Activated CD8-positive, alpha-beta T cell treated with anti-CD3 and anti-CD28 coated beads for 36 hours (primary cell): ENCODE results near the gene VIT. TPM values are rescaled to one million over a fixed set of nuclear protein-coding genes. Genes with fewer than 3 reads are reported as not detected.

ENCODE experiments used
- ATAC-seq: fragments of 200-7000 bp; cut with Tn5 transposase; one replicate; pipeline ENCODE4 v1.10.0; 2021; ENCODE audit warnings: mild to moderate bottlenecking, moderate library complexity
- CTCF ChIA-PET: fragments of 350-600 bp; sonication (Branson Sonifier 250); formaldehyde crosslinking; loops from one replicate; lab custom pipeline; 2021; ENCODE audit warnings: antibody characterized with exemption; lab: Charles Lee
- POLR2A ChIA-PET: fragments of 350-600 bp; sonication (Branson Sonifier 250); formaldehyde crosslinking; loops from one replicate; lab custom pipeline; 2021; ENCODE audit warnings: antibody characterized with exemption; lab: Charles Lee
- DNase-seq: peaks from one replicate; pipeline ENCODE4 v3.0.0-alpha.2; 2020
- H3K27ac Mint-ChIP-seq: one replicate; pipeline ENCODE4 v1.8.0; 2021; ENCODE audit warnings: mild to moderate bottlenecking, mixed read lengths
- H3K27me3 Mint-ChIP-seq: one replicate; pipeline ENCODE4 v1.8.0; 2021; ENCODE audit warnings: mixed read lengths
- H3K36me3 Mint-ChIP-seq: one replicate; pipeline ENCODE4 v1.8.0; 2021; ENCODE audit warnings: low read depth, mixed read lengths
- H3K4me1 Mint-ChIP-seq: one replicate; pipeline ENCODE4 v1.8.0; 2021; ENCODE audit warnings: low read depth, mixed read lengths
- H3K4me3 Mint-ChIP-seq: one replicate; pipeline ENCODE4 v1.8.0; 2021; ENCODE audit warnings: mild to moderate bottlenecking, moderate library complexity, mixed read lengths
- H3K9me3 Mint-ChIP-seq: one replicate; pipeline ENCODE4 v1.8.0; 2021; ENCODE audit warnings: mixed read lengths
- CTCF ChIP-seq: fragments of 200-600 bp; IDR thresholded peaks from one replicate; pipeline ENCODE4 v1.8.0; 2022; ENCODE audit warnings: antibody characterized with exemption, mild to moderate bottlenecking
- intact Hi-C: fragments of 100-400 bp; cut with micrococcal nuclease; formaldehyde crosslinking; loops from one replicate; pipeline ENCODE4 v1.10.0; 2022
- total RNA-seq, 2 experiments: library from RNA; stranded (reverse); gene quantifications; one replicate each; pipeline ENCODE4 v1.2.3, GENCODE V29; 2021

Gene VIT
- total RNA-seq, 2 experiments from 2014 or later = not detected

GRCh38 chr2:36771671-36772070, 75.2 kb downstream of the VIT start:
- ATAC-seq (no peak), DNase-seq (no peak)
- Mint-ChIP-seq H3K27me3 (no peaks in the 10 kb centered on the region), H3K4me3 (no peak overlapping the region), H3K9me3 (no peaks in the 10 kb centered on the region), H3K4me1 (peaks cover 1% of the 10 kb centered on the region), H3K27ac (no peak overlapping the region), H3K36me3 (no peaks in the 10 kb centered on the region)
- no peak for TF ChIP-seq CTCF
- intact Hi-C loops = no loop called here
- POLR2A ChIA-PET = no interaction called here
- CTCF ChIA-PET = interaction anchor here (2.6 to 7.0 kb wide), 2 partner anchors 8 to 13 kb away, joined by 15 to 49 read pairs; no protein-coding TSS in a partner anchor

- H3K4me1 Mint-ChIP-seq = peaks cover 1% of the 10 kb centered on the region
- no peaks in the 10 kb centered on the region for H3K36me3 Mint-ChIP-seq
- intact Hi-C loops = no loop called here
- ATAC-seq (no peak), DNase-seq (no peak)
- ChIA-PET CTCF (interaction anchor here (7.0 kb wide), 1 partner anchor 11 kb away, joined by 49 read pairs; no protein-coding TSS in a partner anchor), POLR2A (no interaction called here)
- no peak for TF ChIP-seq CTCF
- no peak overlapping the region for H3K27ac Mint-ChIP-seq
- H3K4me3 Mint-ChIP-seq = no peak overlapping the region
- no peaks in the 10 kb centered on the region for H3K27me3 Mint-ChIP-seq
- H3K9me3 Mint-ChIP-seq = no peaks in the 10 kb centered on the region
Measured at GRCh38 chr2:36773947-36774346, 77.4 kb downstream of the VIT start.

GRCh38 chr2:36775261-36775660, 78.8 kb downstream of the VIT start:
- H3K27me3 Mint-ChIP-seq = no peaks in the 10 kb centered on the region
- no peak for DNase-seq

GRCh38 chr2:36775806-36776205, 79.3 kb downstream of the VIT start:
- H3K9me3 Mint-ChIP-seq = no peaks in the 10 kb centered on the region
- H3K27me3 Mint-ChIP-seq = no peaks in the 10 kb centered on the region
- H3K36me3 Mint-ChIP-seq = no peaks in the 10 kb centered on the region
- intact Hi-C loops = no loop called here
- CTCF ChIA-PET = interaction anchor here (0.9 to 7.0 kb wide), 3 partner anchors 9 to 150 kb away, joined by 3 to 49 read pairs (median 7); no protein-coding TSS in a partner anchor
- H3K4me1 Mint-ChIP-seq = peaks cover 1% of the 10 kb centered on the region
- no peak for ATAC-seq
- no peak for TF ChIP-seq CTCF
- POLR2A ChIA-PET = no interaction called here
- DNase-seq = no peak
- H3K4me3 Mint-ChIP-seq = no peak overlapping the region
- no peak overlapping the region for H3K27ac Mint-ChIP-seq

More at GRCh38 chr2:36775261-36775660, 78.8 kb downstream of the VIT start:
- Mint-ChIP-seq H3K4me1 (peaks cover 1% of the 10 kb centered on the region), H3K36me3 (no peaks in the 10 kb centered on the region), H3K4me3 (no peak overlapping the region), H3K9me3 (no peaks in the 10 kb centered on the region), H3K27ac (no peak overlapping the region)
- TF ChIP-seq CTCF = no peak
- ATAC-seq = no peak
- CTCF ChIA-PET = interaction anchor here (0.9 to 7.0 kb wide), 3 partner anchors 8 to 151 kb away, joined by 3 to 49 read pairs (median 7); no protein-coding TSS in a partner anchor
- POLR2A ChIA-PET = no interaction called here
- intact Hi-C loops = no loop called here

GRCh38 chr2:36777272-36777671, 80.8 kb downstream of the VIT start:
- ChIA-PET POLR2A (no interaction called here), CTCF (interaction anchor here (2.3 to 7.0 kb wide), 2 partner anchors 7 to 10 kb away, joined by 7 to 49 read pairs; no protein-coding TSS in a partner anchor)
- no peaks in the 10 kb centered on the region for H3K4me1 Mint-ChIP-seq
- intact Hi-C loops = no loop called here
- H3K27me3 Mint-ChIP-seq = peaks cover 1% of the 10 kb centered on the region
- DNase-seq = no peak
- H3K9me3 Mint-ChIP-seq = no peaks in the 10 kb centered on the region
- H3K4me3 Mint-ChIP-seq = no peak overlapping the region
- TF ChIP-seq CTCF = no peak
- no peak overlapping the region for H3K27ac Mint-ChIP-seq
- no peaks in the 10 kb centered on the region for H3K36me3 Mint-ChIP-seq
- ATAC-seq = no peak
